BE2C (cell line): ENCODE measurements around the gene NBL1.

ENCODE experiments used
- DNase-seq: peaks from one replicate; pipeline ENCODE4 v3.0.0-alpha.2; 2020
- H3K27me3 ChIP-seq: fragments of 250-450 bp; sonication (Bioruptor Pico); 2 replicates; pipeline ENCODE4 v1.5.1; 2020; ENCODE audit warnings: mild to moderate bottlenecking
- H3K36me3 ChIP-seq: fragments of 250-450 bp; sonication (Bioruptor Pico); 2 replicates; pipeline ENCODE4 v1.5.1; 2020; ENCODE audit warnings: mild to moderate bottlenecking
- H3K4me1 ChIP-seq: fragments of 250-450 bp; sonication (Bioruptor Pico); 2 replicates; pipeline ENCODE4 v1.5.1; 2020
- H3K4me3 ChIP-seq: 2 replicates; pipeline ENCODE4 v1.5.1; 2011; ENCODE audit warnings: low read depth, low read length
- H3K9me3 ChIP-seq: fragments of 250-450 bp; sonication (Bioruptor Pico); 2 replicates; pipeline ENCODE4 v1.5.1; 2020
- CTCF ChIP-seq: IDR thresholded peaks from 2 replicates; pipeline ENCODE4 v1.5.1; 2012; ENCODE audit warnings: mild to moderate bottlenecking, low read depth, low read length

The NBL1 gene

GRCh38 chr1:19644395-19644680 is 227 bp downstream of the NBL1 start:
- Histone ChIP-seq H3K4me1 (no peaks in the 10 kb centered on the region), H3K36me3 (no peaks in the 10 kb centered on the region), H3K4me3 (peak overlapping the region; percentile 43; the same call in 1 of the 2 replicates), H3K27me3 (0 out of 2 replicates have a peak, but pooled peaks cover 3% of the 10 kb centered on the region), H3K9me3 (no peaks in the 10 kb centered on the region)
- no peak for DNase-seq
- TF ChIP-seq CTCF: no peak

- no peaks in the 10 kb centered on the region for H3K36me3 ChIP-seq
- H3K9me3 ChIP-seq: no peaks in the 10 kb centered on the region
- TF ChIP-seq CTCF: no peak
- H3K4me1 ChIP-seq: no peaks in the 10 kb centered on the region
- H3K4me3 ChIP-seq: peak overlapping the region; percentile 43
- no peak for DNase-seq
- H3K27me3 ChIP-seq: 0 out of 2 replicates have a peak, but pooled peaks cover 3% of the 10 kb centered on the region
Observed at GRCh38 chr1:19644681-19645410, 735 bp downstream of the NBL1 start.

GRCh38 chr1:19645411-19646251 is 1.5 kb downstream of the NBL1 start:
- TF ChIP-seq CTCF: no peak
- H3K4me3 ChIP-seq: no peak overlapping the region; the same call in 1 of the 2 replicates
- H3K36me3 ChIP-seq: no peaks in the 10 kb centered on the region
- no peaks in the 10 kb centered on the region for H3K4me1 ChIP-seq
- H3K9me3 ChIP-seq: no peaks in the 10 kb centered on the region
- 0 out of 2 replicates have a peak, but pooled peaks cover 3% of the 10 kb centered on the region for H3K27me3 ChIP-seq
- no peak for DNase-seq

GRCh38 chr1:19646377-19647319 is 2.5 kb downstream of the NBL1 start:
- TF ChIP-seq CTCF: no peak
- Histone ChIP-seq H3K4me1 (no peaks in the 10 kb centered on the region), H3K36me3 (no peaks in the 10 kb centered on the region), H3K27me3 (0 out of 2 replicates have a peak, but pooled peaks cover 3% of the 10 kb centered on the region), H3K9me3 (no peaks in the 10 kb centered on the region), H3K4me3 (no peak overlapping the region)
- DNase-seq: no peak

GRCh38 chr1:19647643-19648042 is 3.5 kb downstream of the NBL1 start:
- no peak overlapping the region for H3K4me3 ChIP-seq
- DNase-seq: no peak
- H3K36me3 ChIP-seq: no peaks in the 10 kb centered on the region
- no peak for TF ChIP-seq CTCF
- 0 out of 2 replicates have a peak, but pooled peaks cover 3% of the 10 kb centered on the region for H3K27me3 ChIP-seq
- no peaks in the 10 kb centered on the region for H3K4me1 ChIP-seq
- no peaks in the 10 kb centered on the region for H3K9me3 ChIP-seq
